IMR-90 (cell line): Measurements from ENCODE around the gene TMEM269. TPM values are rescaled to one million over a fixed set of nuclear protein-coding genes. Genes with fewer than 3 reads are reported as not detected.

Experiments
- ATAC-seq: fragments of 200-7000 bp; cut with Tn5 transposase; 2 replicates; pipeline ENCODE4 v1.9.1; 2020; ENCODE audit warnings: low read depth, mild to moderate bottlenecking, moderate library complexity
- BruUV-seq: library from RNA; stranded (reverse); fragments of 400-500 nt; replicated peaks from 2 replicates; lab custom pipeline; 2021; lab: Mats Ljungman, UMichigan
- CTCF ChIA-PET: fragments of 300-600 bp; formaldehyde crosslinking; extraction: SDS; loops from one replicate; lab custom pipeline; 2021; ENCODE audit warnings: antibody characterized with exemption; lab: Yijun Ruan, JAX
- POLR2A ChIA-PET: fragments of 300-600 bp; sonication (Branson Sonifier 250); formaldehyde crosslinking; loops from one replicate; lab custom pipeline; 2022; ENCODE audit warnings: antibody characterized with exemption; ENCODE audit not compliant: unreplicated experiment; lab: Charles Lee
- DNase-seq: peaks from one replicate; pipeline ENCODE4 v3.0.0; 2013
- H2AFZ ChIP-seq: replicated peaks from 2 replicates; pipeline ENCODE3; 2013; ENCODE audit warnings: low read length, mild to moderate bottlenecking; ENCODE audit not compliant: poor library complexity
- H2AK5ac ChIP-seq: 2 replicates; pipeline ENCODE4 v1.6.1; 2013; ENCODE audit warnings: low read depth, low read length, inconsistent platforms
- H2AK9ac ChIP-seq: replicated peaks from 2 replicates; pipeline ENCODE3; 2013; ENCODE audit warnings: mild to moderate bottlenecking, low read depth, low read length, moderate library complexity; ENCODE audit not compliant: poor library complexity
- H2BK120ac ChIP-seq: 2 replicates; pipeline ENCODE4 v1.6.1; 2013; ENCODE audit warnings: low read depth, low read length, inconsistent platforms
- H2BK15ac ChIP-seq: 3 replicates; pipeline ENCODE4 v1.6.1; 2013; ENCODE audit warnings: low read depth, low read length, inconsistent platforms
- H2BK20ac ChIP-seq: 2 replicates; pipeline ENCODE4 v1.6.1; 2013; ENCODE audit warnings: low read depth, mild to moderate bottlenecking, inconsistent platforms, low read length, moderate library complexity
- H2BK5ac ChIP-seq: 2 replicates; pipeline ENCODE4 v1.6.1; 2013; ENCODE audit warnings: mild to moderate bottlenecking, low read depth, low read length, inconsistent platforms; ENCODE audit not compliant: poor library complexity, severe bottlenecking
- H3K14ac ChIP-seq: replicated peaks from 2 replicates; pipeline ENCODE4 v1.6.1; 2013; ENCODE audit warnings: low read depth, low read length, inconsistent platforms
- H3K18ac ChIP-seq: 2 replicates; pipeline ENCODE4 v1.6.1; 2013; ENCODE audit warnings: low read depth, low read length, control low read depth
- H3K23ac ChIP-seq: 2 replicates; pipeline ENCODE4 v1.6.1; 2013; ENCODE audit warnings: low read depth, low read length, inconsistent platforms
- H3K27ac ChIP-seq: 2 replicates; pipeline ENCODE4 v1.5.1; 2013; ENCODE audit warnings: mild to moderate bottlenecking, control low read depth, low read length; ENCODE audit not compliant: insufficient read depth
- H3K27me3 ChIP-seq: 2 replicates; pipeline ENCODE4 v1.6.1; 2013; ENCODE audit warnings: low read length; ENCODE audit not compliant: control insufficient read depth, insufficient read depth
- H3K36me3 ChIP-seq: 2 replicates; pipeline ENCODE4 v1.6.1; 2013; ENCODE audit warnings: low read length, mixed read lengths; ENCODE audit not compliant: control insufficient read depth, insufficient read depth
- H3K4ac ChIP-seq: 2 replicates; pipeline ENCODE4 v1.6.1; 2013; ENCODE audit warnings: low read depth, low read length, inconsistent platforms
- H3K4me1 ChIP-seq: 2 replicates; pipeline ENCODE4 v1.6.1; 2013; ENCODE audit warnings: low read length, mixed read lengths; ENCODE audit not compliant: control insufficient read depth, insufficient read depth
- H3K4me2 ChIP-seq: 2 replicates; pipeline ENCODE4 v1.6.1; 2013; ENCODE audit warnings: low read depth, mild to moderate bottlenecking, control low read depth, low read length, moderate library complexity
- H3K4me3 ChIP-seq: 2 replicates; pipeline ENCODE4 v1.5.1; 2013; ENCODE audit warnings: low read depth, mild to moderate bottlenecking, control low read depth, low read length, moderate library complexity; ENCODE audit not compliant: insufficient read depth
- H3K56ac ChIP-seq: 2 replicates; pipeline ENCODE4 v1.6.1; 2013; ENCODE audit warnings: low read length, inconsistent platforms; ENCODE audit not compliant: insufficient read depth; ENCODE audit errors: extremely low read depth
- H3K79me1 ChIP-seq, 2 experiments: 2 replicates each; pipeline ENCODE4 v1.6.1; 2013; ENCODE audit warnings: low read length in 2 of 2, inconsistent platforms in 1 of 2, low read depth in 1 of 2
- H3K9ac ChIP-seq: 2 replicates; pipeline ENCODE4 v1.6.1; 2013; ENCODE audit warnings: low read depth, low read length, control low read depth
- H3K9me1 ChIP-seq: 2 replicates; pipeline ENCODE4 v1.6.1; 2013; ENCODE audit warnings: low read length, inconsistent platforms; ENCODE audit not compliant: insufficient read depth
- H3K9me3 ChIP-seq: 2 replicates; pipeline ENCODE4 v1.6.1; 2013; ENCODE audit warnings: low read length; ENCODE audit not compliant: control insufficient read depth, insufficient read depth
- H4K20me1 ChIP-seq: 2 replicates; pipeline ENCODE4 v1.6.1; 2013; ENCODE audit warnings: low read length, inconsistent platforms; ENCODE audit not compliant: insufficient read depth
- H4K5ac ChIP-seq: 2 replicates; pipeline ENCODE4 v1.6.1; 2013; ENCODE audit warnings: mild to moderate bottlenecking, low read depth, low read length, control low read depth
- H4K8ac ChIP-seq, 2 experiments: 2 replicates each; pipeline ENCODE4 v1.6.1; 2013; ENCODE audit warnings: low read depth in 2 of 2, low read length in 2 of 2, control low read depth in 1 of 2, inconsistent platforms in 1 of 2
- H4K91ac ChIP-seq: 2 replicates; pipeline ENCODE4 v1.6.1; 2013; ENCODE audit warnings: low read depth, low read length, inconsistent platforms; ENCODE audit not compliant: insufficient read depth
- CEBPB ChIP-seq: IDR thresholded peaks from 2 replicates; pipeline ENCODE4 v1.6.1; 2012; ENCODE audit warnings: low read depth, low read length, improper control_type of control experiment
- CHD1 ChIP-seq: IDR thresholded peaks from 2 replicates; pipeline ENCODE4 v1.6.1; 2012; ENCODE audit warnings: low read depth, low read length, improper control_type of control experiment
- CTCF ChIP-seq: conservative IDR thresholded peaks from 2 replicates; pipeline ENCODE4 v1.5.1; 2012; ENCODE audit warnings: mild to moderate bottlenecking, low read depth, low read length, improper control_type of control experiment
- MAZ ChIP-seq: IDR thresholded peaks from 2 replicates; pipeline ENCODE4 v1.6.1; 2012; ENCODE audit warnings: low read depth, mild to moderate bottlenecking, low read length, improper control_type of control experiment, moderate library complexity, borderline replicate concordance
- MXI1 ChIP-seq: IDR thresholded peaks from 2 replicates; pipeline ENCODE4 v1.6.1; 2012; ENCODE audit warnings: low read depth, mild to moderate bottlenecking, low read length, moderate library complexity, borderline replicate concordance
- NFE2L2 ChIP-seq: fragments of 150-350 bp; IDR thresholded peaks from 2 replicates; pipeline ENCODE4 v1.6.1; 2016; ENCODE audit warnings: low read depth, mild to moderate bottlenecking, low read length
- POLR2A ChIP-seq: IDR thresholded peaks from 2 replicates; pipeline ENCODE4 v1.6.1; 2012; ENCODE audit warnings: mild to moderate bottlenecking, low read depth, low read length
- RAD21 ChIP-seq: IDR thresholded peaks from 2 replicates; pipeline ENCODE4 v1.6.1; 2012; ENCODE audit warnings: low read length, improper control_type of control experiment
- RCOR1 ChIP-seq: IDR thresholded peaks from 2 replicates; pipeline ENCODE4 v1.6.1; 2012; ENCODE audit warnings: mild to moderate bottlenecking, low read length, improper control_type of control experiment; ENCODE audit not compliant: insufficient replicate concordance
- RFX5 ChIP-seq: IDR thresholded peaks from 2 replicates; pipeline ENCODE4 v1.8.0; 2012; ENCODE audit warnings: low read depth, mild to moderate bottlenecking, low read length, moderate library complexity
- SMC3 ChIP-seq: fragments of 150-350 bp; IDR thresholded peaks from 2 replicates; pipeline ENCODE4 v1.6.1; 2016; ENCODE audit warnings: low read depth, mild to moderate bottlenecking, antibody characterized with exemption, low read length, moderate library complexity
- WGBS, 2 experiments: methylation state at CpG; one replicate each; pipeline versions ENCODE4 v1.1.5 to v1.1.7; 2013; ENCODE audit warnings: missing lambda C conversion rate in 2 of 2; ENCODE audit not compliant: insufficient read length in 1 of 2; ENCODE audit errors: extremely low coverage in 2 of 2; 5-methylcytosine and 5-hydroxymethylcytosine counted together
- dilution Hi-C: fragments of 300-500 bp; cut with HindIII; formaldehyde crosslinking; loops from one replicate; pipeline ENCODE4 v1.14.3; 2018; ENCODE audit warnings: low sequenced_read_pairs; ENCODE audit not compliant: unreplicated experiment
- in situ Hi-C: fragments of 300-500 bp; cut with MboI; formaldehyde crosslinking; loops from 3 replicates; pipeline ENCODE4 v1.14.3; 2019; ENCODE audit warnings: low sequenced_read_pairs, inconsistent platforms, mixed read lengths
- intact Hi-C: fragments of 100-400 bp; cut with micrococcal nuclease; formaldehyde crosslinking; loops from 2 replicates; pipeline ENCODE4 v1.10.0; 2022
- polyA plus RNA-seq, 3 experiments: library from polyadenylated mRNA; depleted of rRNA; stranded (reverse); fragments of >200 nt; gene quantifications; 2 replicates each; pipeline ENCODE4 v1.2.3, GENCODE V29; 2012; ENCODE audit warnings: low replicate concordance in 1 of 3
- total RNA-seq: library from RNA; depleted of rRNA; stranded (reverse); fragments of >200 nt; gene quantifications from 2 replicates; pipeline ENCODE4 v1.2.3, GENCODE V29; 2012

Gene TMEM269
- total and polyA plus RNA-seq, 2 of the 4 experiments (the other 2 are of a cell fraction), result not detected

- in situ Hi-C loops (no loop called here), dilution Hi-C loops (no loop called here), intact Hi-C loops (loop anchor here (5.0 kb wide), 1 partner anchor 50 kb away; the partner anchor contains the start of genes C1orf50 and P3H1)
- peaks cover 27 to 50% of the 10 kb centered on the region in 2 experiments for H3K79me1 ChIP-seq
- H2AFZ ChIP-seq, result peak within 1 kb of the TSS; percentile 95
- H3K56ac ChIP-seq, result peak within 1 kb of the TSS; percentile 93
- peak within 1 kb of the TSS; percentile 94 for H4K5ac ChIP-seq
- peak within 1 kb of the TSS; percentile 80 for H2AK5ac ChIP-seq
- peak within 1 kb of the TSS; percentile 94 for H3K4me3 ChIP-seq
- DNase-seq (peak; percentile 77), ATAC-seq (peak; percentile 96)
- no peaks in the 10 kb centered on the region for H4K20me1 ChIP-seq
- WGBS, 2 experiments, result 0% methylated on average over 17 of the region's 66 CpGs; no CpG with 5 or more reads in 1 of the 2 experiments
- H2AK9ac ChIP-seq, result peak within 1 kb of the TSS; percentile 90
- peak within 1 kb of the TSS; percentile 83; the same call in 1 of the 2 replicates for H2BK20ac ChIP-seq
- peak within 1 kb of the TSS; percentile 92 for H3K23ac ChIP-seq
- TF ChIP-seq MAZ, result peak; percentile 89
- TF ChIP-seq NFE2L2, result no peak
- TF ChIP-seq CEBPB, result no peak
- TF ChIP-seq MXI1, result no peak
- no peak for TF ChIP-seq RCOR1
- TF ChIP-seq CHD1, result no peak
- no peak for TF ChIP-seq CTCF
- no peak for TF ChIP-seq RAD21
- TF ChIP-seq SMC3, result no peak
- TF ChIP-seq RFX5, result no peak
- peak; percentile 86 for TF ChIP-seq POLR2A
- ChIA-PET CTCF (interaction anchor here (0.8 kb wide), 1 partner anchor 46 kb away, joined by 3 read pairs; no protein-coding TSS in a partner anchor), POLR2A (no interaction called here)
- peak within 1 kb of the TSS; percentile 98 for H3K9ac ChIP-seq
- H3K4me2 ChIP-seq, result peak within 1 kb of the TSS; percentile 100
- H3K14ac ChIP-seq, result peak within 1 kb of the TSS; percentile 96
- peak within 1 kb of the TSS; percentile 94 for H3K4ac ChIP-seq
- no TSS peak for BruUV-seq
- peak within 1 kb of the TSS; percentile 94 to 99 for H4K8ac ChIP-seq
- no peaks in the 10 kb centered on the region for H3K27me3 ChIP-seq
- H3K9me1 ChIP-seq, result no peaks in the 10 kb centered on the region; the same call in 1 of the 2 replicates
- H2BK15ac ChIP-seq, result peak within 1 kb of the TSS; percentile 88; the same call in 2 of the 3 replicates
- H3K18ac ChIP-seq, result peak within 1 kb of the TSS; percentile 92
- H2BK120ac ChIP-seq, result peak within 1 kb of the TSS; percentile 96
- no peaks in the 10 kb centered on the region for H3K9me3 ChIP-seq
- H3K36me3 ChIP-seq, result no peaks in the 10 kb centered on the region
- peak within 1 kb of the TSS; percentile 100 for H3K27ac ChIP-seq
- peak within 1 kb of the TSS; percentile 97 for H4K91ac ChIP-seq
- peaks cover 2% of the 10 kb centered on the region; the same call in 1 of the 2 replicates for H3K4me1 ChIP-seq
- peak within 1 kb of the TSS; percentile 100 for H2BK5ac ChIP-seq
These were observed 32.0 kb downstream of the TMEM269 start, which contains the start of the genes ERMAP and SVBP for GRCh38 chr1:42816585-42817439. ERMAP (plus strand) TSS chr1:42817122; CDS start chr1:42830449, 13,327 bp downstream. SVBP (minus strand) TSS chr1:42817397; CDS start chr1:42816544, 853 bp downstream.
